ENCODE measurements around the gene DPH6.

DPH6 gene

GRCh38 chr15:35540885-35541284, 5.1 kb downstream of the DPH6 start:
- peak; percentile 72 to 81 for DNase-seq (ENCODE audit: low read depth in 2 of 2)

- DNase-seq (ENCODE audit: low read depth in 2 of 2): no peak
Observed at GRCh38 chr15:35540021-35540420, 5.9 kb downstream of the DPH6 start.

- no peak for DNase-seq (ENCODE audit: low read depth in 2 of 2)
Observed at GRCh38 chr15:35535365-35535916, 10.5 kb downstream of the DPH6 start.

GRCh38 chr15:35533130-35534110, 12.5 kb downstream of the DPH6 start:
- no peak for DNase-seq (ENCODE audit: low read depth in 2 of 2)

- DNase-seq (ENCODE audit: low read depth in 2 of 2): no peak
Observed at GRCh38 chr15:35530698-35531097, 15.3 kb downstream of the DPH6 start.

DNA sequence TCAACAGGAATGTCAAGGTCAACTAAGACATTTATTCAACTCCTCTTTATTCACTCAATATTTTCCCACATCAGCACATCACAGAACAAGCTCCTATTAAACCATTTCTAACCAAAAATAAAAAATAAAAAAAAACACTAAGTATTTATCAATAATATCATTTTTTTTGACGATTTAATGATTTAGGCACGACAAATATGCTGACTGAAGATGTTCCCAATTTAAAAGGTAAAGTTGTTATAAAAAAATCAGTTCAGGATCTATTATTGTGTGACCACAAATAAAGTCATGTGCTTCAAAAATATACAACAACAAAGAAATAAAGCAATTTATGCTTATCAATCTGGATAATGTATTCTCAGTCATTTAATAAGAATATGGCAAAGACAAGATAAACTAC, 16.2 kb downstream of the DPH6 start:
- DNase-seq (ENCODE audit: low read depth in 2 of 2): no peak

DNA sequence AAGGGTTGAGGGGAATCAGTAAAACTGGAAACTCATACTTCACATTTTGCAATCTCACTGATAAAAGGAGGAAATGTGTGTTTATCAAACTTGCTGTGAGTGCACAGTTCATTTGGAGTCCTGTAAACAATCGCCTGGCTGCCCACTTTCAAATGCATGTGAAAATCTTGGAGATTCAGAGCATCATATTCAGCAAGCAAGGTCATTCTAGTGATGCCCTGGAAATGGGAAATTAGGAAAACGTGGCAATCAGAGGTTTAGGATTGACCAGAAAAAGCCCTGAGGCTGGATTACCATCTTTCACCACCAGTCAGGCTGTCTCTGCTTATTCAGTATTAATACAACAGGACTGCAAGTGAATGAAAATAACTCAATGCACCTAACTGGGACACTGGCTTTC, 23.9 kb downstream of the DPH6 start:
- DNase-seq (ENCODE audit: low read depth in 2 of 2): no peak

GRCh38 chr15:35519541-35520149, 26.3 kb downstream of the DPH6 start:
- DNase-seq (ENCODE audit: low read depth in 2 of 2): peak in 1 of 2 experiments; percentile 38

DNA sequence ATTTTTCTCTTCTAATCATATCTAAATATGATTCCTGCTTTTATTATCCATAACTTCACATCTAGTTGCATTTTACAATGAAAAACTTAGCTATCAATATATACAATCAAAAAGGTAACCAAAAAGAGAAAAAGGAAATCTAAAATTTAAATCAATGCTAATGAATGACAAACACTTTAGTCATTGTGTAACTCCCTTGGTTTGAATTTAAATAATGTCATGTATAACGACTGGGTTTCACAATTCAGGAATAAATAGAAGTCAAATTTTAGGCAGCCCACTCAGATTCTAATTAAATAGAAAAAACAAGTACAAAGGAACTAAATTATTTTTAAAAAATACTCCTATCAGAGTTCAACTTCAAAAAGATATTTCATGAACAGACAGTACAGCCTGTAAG, 26.9 kb downstream of the DPH6 start:
- no peak for DNase-seq (ENCODE audit: low read depth in 2 of 2)

DNA sequence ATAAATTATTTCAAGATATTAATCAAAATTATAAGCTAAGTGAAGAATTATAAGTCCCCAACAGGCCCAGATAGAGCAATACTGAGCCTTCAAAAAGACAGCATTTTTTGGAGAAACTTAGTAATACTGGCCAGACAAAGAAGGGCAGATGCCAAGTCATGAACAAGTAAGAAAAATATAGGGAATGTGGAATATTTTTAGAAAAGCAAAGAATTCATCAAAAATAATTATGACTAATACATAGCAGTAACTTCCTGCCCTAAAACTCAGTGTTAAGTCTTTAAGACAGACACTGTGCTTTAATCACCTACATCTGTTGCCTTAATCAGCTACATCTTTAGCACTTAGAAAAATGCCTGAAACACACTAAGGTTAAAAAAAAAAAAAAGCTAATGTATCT, 31.2 kb downstream of the DPH6 start:
- peak; percentile 72 to 82 for DNase-seq (ENCODE audit: low read depth in 2 of 2)

DNA sequence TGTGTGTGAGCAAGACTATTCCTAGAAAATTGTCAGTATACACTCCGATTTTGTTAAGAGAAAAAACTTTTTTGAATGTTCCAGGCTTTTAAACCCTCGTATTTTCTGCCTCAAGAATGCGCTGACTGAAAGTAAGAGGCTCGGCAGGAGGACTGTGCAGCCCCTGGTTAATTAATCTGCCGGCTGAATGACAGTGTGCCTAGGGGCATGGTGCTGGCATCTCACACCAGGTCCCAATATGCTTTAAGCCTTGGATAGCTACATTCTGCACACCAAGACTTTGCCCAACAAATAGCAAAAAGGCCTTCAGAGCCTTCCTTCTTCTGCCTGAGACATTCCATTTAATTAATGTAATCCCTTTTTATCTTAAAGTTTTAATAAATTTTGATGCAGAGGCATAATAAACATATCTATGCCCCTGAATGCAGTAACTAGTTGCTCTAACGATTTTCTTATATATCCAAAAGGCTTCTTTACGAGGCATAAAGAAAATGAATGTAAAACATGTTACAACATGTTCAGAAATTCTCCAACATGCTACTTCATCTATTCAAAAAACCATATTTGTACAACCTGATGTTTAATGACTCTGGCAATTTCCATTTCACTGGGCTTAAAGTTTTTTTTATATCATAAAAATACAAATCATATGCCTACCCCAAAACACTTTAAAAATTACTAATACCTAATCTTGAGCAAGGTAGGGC, 37.9 kb downstream of the DPH6 start:
- no peak for DNase-seq (ENCODE audit: low read depth in 2 of 2)

- DNase-seq (ENCODE audit: low read depth in 2 of 2): no peak
Observed at GRCh38 chr15:35506272-35506870, 39.6 kb downstream of the DPH6 start.

DNA sequence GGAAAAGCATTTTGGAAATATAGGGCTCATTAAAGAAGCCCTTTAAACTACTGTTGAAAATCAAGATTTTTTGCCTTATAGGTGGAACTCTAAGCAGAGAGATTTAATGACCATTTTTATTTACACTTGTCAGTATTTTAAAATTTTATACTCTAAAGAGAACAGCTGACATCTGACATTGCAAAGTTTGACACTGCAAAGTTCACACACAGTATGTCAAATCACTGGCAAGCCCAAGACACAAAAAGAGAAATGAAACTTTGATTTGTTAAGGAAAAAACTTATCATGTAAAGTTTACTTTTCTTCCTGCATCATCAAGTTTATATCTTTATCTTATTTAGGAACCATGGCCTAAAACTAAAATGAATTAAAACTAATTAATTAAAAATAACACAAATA, 40.2 kb downstream of the DPH6 start:
- no peak for DNase-seq (ENCODE audit: low read depth in 2 of 2)

DNA sequence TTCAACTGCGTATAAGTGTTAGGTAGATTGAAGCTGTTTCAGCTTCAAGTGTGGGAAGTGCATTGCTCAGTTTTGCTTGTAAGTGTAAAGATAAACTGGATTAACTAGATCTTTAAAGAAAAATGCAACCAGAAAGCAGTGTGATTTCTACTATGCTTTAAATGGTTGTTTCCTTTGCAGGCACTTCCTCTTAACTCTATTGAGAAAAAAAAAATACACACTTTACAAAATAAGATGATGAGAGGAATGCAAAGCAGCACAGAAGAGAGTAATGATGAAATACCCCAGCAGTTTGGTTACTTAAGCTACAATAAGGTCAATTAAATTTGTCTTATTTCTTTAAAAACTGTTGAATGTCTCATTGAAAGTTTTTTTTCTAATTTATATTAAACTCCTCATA, 40.8 kb downstream of the DPH6 start:
- no peak for DNase-seq (ENCODE audit: low read depth in 2 of 2)

DNA sequence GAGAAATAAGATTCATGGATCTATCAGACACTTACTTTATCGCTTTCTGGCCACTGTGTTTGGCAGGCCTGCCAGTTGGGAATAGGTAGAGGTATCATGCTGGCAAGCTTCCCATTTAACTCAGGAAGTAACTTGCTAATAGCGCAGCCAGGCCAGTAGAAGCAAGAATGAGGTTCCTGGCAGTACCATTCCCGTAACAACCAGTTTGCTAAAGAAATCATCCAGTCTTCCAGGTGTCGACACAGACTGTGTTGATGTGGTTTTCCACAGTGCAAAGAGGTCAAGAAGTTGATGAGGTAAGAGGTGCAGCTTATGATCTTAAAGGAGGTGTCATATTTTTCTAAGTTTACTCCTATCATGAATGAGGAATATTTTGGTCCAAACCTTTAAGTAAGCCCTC, 46.2 kb downstream of the DPH6 start:
- DNase-seq (ENCODE audit: low read depth in 2 of 2): no peak

- no peak for DNase-seq (ENCODE audit: low read depth in 2 of 2)
Observed at GRCh38 chr15:35496585-35496984, 49.4 kb downstream of the DPH6 start.

GRCh38 chr15:35495080-35495479, 50.9 kb downstream of the DPH6 start:
- DNase-seq (ENCODE audit: low read depth in 2 of 2): no peak

DNA sequence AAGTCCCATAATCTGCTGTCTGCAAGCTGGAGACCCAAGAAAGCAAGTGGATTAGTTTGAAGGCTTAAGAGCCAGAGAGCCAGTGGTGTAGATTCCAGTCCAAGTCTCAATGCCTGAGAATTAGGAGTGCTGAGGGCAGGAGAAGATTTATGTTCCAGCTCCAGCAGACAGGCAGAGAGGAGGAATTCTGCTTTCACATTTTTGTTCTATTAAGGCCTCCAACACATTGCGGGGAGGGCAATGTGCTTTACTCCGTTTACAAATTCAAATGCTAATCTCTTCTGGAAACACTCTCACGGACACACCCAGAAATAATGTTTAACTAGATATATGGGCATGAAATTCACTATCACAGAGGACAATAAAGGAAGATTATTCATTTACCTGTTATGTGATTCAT, 54.0 kb downstream of the DPH6 start:
- DNase-seq (ENCODE audit: low read depth in 2 of 2): no peak

DNA sequence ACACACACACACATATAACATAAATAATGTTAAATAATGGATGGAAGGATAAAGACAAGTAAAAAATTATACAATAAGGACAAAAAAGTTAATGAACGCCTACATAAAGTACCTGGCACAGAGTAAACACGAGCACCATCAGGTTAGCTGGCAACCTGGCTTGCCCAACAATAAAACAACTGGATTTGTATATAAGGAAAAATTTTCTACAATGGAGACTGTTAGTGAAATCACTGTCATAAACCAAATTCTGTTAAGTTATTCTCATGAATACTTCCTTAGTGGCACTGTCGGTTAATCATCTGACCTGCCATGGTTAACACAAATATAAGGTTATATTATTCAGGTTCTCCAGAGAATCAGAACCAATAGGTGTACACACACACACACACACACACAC, 54.8 kb downstream of the DPH6 start:
- DNase-seq (ENCODE audit: low read depth in 2 of 2): no peak

DNA sequence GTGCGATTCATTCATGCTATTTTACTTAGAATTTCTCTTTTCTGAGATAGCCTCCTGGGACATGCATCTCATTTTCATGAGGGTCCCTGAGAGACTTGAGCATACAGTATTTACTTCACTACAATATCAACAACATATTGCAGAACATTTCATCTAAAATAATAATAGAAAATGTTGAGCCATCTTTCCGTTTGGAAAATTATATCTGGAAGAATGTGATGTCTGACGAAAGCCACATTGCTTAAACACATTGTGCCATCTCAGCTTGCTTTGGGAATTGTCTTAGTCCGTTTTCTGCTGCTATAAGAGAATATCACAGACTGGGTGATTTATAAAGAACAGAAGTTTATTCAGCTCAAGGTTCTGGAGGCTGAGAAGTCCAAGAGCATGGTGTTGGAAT, 55.5 kb downstream of the DPH6 start:
- DNase-seq (ENCODE audit: low read depth in 2 of 2): no peak

DNA sequence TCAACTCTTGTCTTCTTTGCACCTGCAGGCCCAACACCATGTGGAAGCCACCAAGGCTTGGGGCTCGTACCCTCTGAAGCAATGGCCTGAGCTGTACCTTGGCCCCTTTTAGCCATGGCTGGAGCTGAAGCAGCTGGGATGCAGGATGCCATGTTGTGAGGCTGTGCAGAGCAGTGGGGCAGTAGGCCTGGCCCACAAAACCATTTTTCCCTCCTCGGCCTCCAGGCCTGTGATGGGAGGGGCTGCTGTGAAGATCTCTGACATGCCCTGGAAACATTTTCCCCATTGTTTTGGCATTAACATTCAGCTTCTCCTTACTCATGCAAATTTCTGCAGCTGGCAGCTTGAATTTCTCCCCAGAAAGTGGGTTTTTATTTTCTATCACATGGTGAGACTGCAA, 58.5 kb downstream of the DPH6 start:
- DNase-seq (ENCODE audit: low read depth in 2 of 2): no peak

GRCh38 chr15:35486296-35486695, 59.7 kb downstream of the DPH6 start:
- no peak for DNase-seq (ENCODE audit: low read depth in 2 of 2)

All from fibroblast of skin of left biceps (primary cell).